ENCODE results near the gene CBLIF.
"Not testable (repeated sequence)": the region's sequence is repeated elsewhere in the genome, so short reads cannot be mapped to it uniquely, and the experiment has no call there.

The CBLIF gene

GRCh38 chr11:59849129-59849528 is 3.8 kb upstream of the CBLIF start:
- Histone ChIP-seq H3K9me3 (ENCODE audit: insufficient read depth, low read depth, low read length) (no peaks in the 10 kb centered on the region), H2AFZ (ENCODE audit: low read length) (no peak overlapping the region), H3K27me3 (ENCODE audit: insufficient read depth, low read length, poor library complexity, severe bottlenecking) (no peaks in the 10 kb centered on the region), H3K36me3 (ENCODE audit: insufficient read depth, low read length) (no peaks in the 10 kb centered on the region), H4K20me1 (ENCODE audit: insufficient read depth, low read length, poor library complexity, severe bottlenecking) (no peaks in the 10 kb centered on the region), H3K4me1 (ENCODE audit: insufficient read depth, low read length, poor library complexity, severe bottlenecking) (peaks cover 4% of the 10 kb centered on the region), H3F3A (ENCODE audit: low read depth) (no peaks in the 10 kb centered on the region), H3K4me3 (ENCODE audit: low read length, poor library complexity, severe bottlenecking) (no peak overlapping the region), H3K79me2 (ENCODE audit: insufficient read depth, low read length) (no peaks in the 10 kb centered on the region), H3K4me2 (ENCODE audit: low read depth, low read length, poor library complexity, severe bottlenecking) (no peak overlapping the region), H3K9me2 (replicated peaks; ENCODE audit: low read depth, low read length) (no peaks in the 10 kb centered on the region), H3K9ac (ENCODE audit: low read depth, low read length, poor library complexity, severe bottlenecking) (no peak overlapping the region)
- TF ChIP-seq CTCF (conservative IDR thresholded peaks at IDR 0.05; ENCODE audit: low read length) (no peak), EZH2phosphoT487 (IDR thresholded peaks at IDR 0.05; ENCODE audit: borderline replicate concordance) (no peak)

GRCh38 chr11:59848439-59848838 is 3.1 kb upstream of the CBLIF start:
- H3K9ac ChIP-seq (ENCODE audit: low read depth, low read length, poor library complexity, severe bottlenecking); H3K4me3 ChIP-seq (ENCODE audit: low read length, poor library complexity, severe bottlenecking); H3K79me2 ChIP-seq (ENCODE audit: insufficient read depth, low read length); H3K9me2 ChIP-seq (replicated peaks; ENCODE audit: low read depth, low read length); H3K4me2 ChIP-seq (ENCODE audit: low read depth, low read length, poor library complexity, severe bottlenecking); H2AFZ ChIP-seq (ENCODE audit: low read length); H3K27me3 ChIP-seq (ENCODE audit: insufficient read depth, low read length, poor library complexity, severe bottlenecking); H3F3A ChIP-seq (ENCODE audit: low read depth); H4K20me1 ChIP-seq (ENCODE audit: insufficient read depth, low read length, poor library complexity, severe bottlenecking); H3K36me3 ChIP-seq (ENCODE audit: insufficient read depth, low read length); H3K9me3 ChIP-seq (ENCODE audit: insufficient read depth, low read depth, low read length); H3K4me1 ChIP-seq (ENCODE audit: insufficient read depth, low read length, poor library complexity, severe bottlenecking): not testable (repeated sequence)

GRCh38 chr11:59847626-59848025 is 2.3 kb upstream of the CBLIF start:
- H2AFZ ChIP-seq (ENCODE audit: low read length), result no peak overlapping the region
- H3K4me3 ChIP-seq (ENCODE audit: low read length, poor library complexity, severe bottlenecking), result no peak overlapping the region
- peaks cover 4% of the 10 kb centered on the region for H3K4me1 ChIP-seq (ENCODE audit: insufficient read depth, low read length, poor library complexity, severe bottlenecking)
- H3F3A ChIP-seq (ENCODE audit: low read depth), result no peaks in the 10 kb centered on the region
- H3K9ac ChIP-seq (ENCODE audit: low read depth, low read length, poor library complexity, severe bottlenecking), result no peak overlapping the region
- H3K9me3 ChIP-seq (ENCODE audit: insufficient read depth, low read depth, low read length), result no peaks in the 10 kb centered on the region
- no peaks in the 10 kb centered on the region for H3K79me2 ChIP-seq (ENCODE audit: insufficient read depth, low read length)
- H3K9me2 ChIP-seq (replicated peaks; ENCODE audit: low read depth, low read length), result no peaks in the 10 kb centered on the region
- H3K27me3 ChIP-seq (ENCODE audit: insufficient read depth, low read length, poor library complexity, severe bottlenecking), result no peaks in the 10 kb centered on the region
- no peaks in the 10 kb centered on the region for H3K36me3 ChIP-seq (ENCODE audit: insufficient read depth, low read length)
- no peak for TF ChIP-seq EZH2phosphoT487 (IDR thresholded peaks at IDR 0.05; ENCODE audit: borderline replicate concordance)
- no peak for TF ChIP-seq CTCF (conservative IDR thresholded peaks at IDR 0.05; ENCODE audit: low read length)
- H3K4me2 ChIP-seq (ENCODE audit: low read depth, low read length, poor library complexity, severe bottlenecking), result no peak overlapping the region
- H4K20me1 ChIP-seq (ENCODE audit: insufficient read depth, low read length, poor library complexity, severe bottlenecking), result no peaks in the 10 kb centered on the region

DNA sequence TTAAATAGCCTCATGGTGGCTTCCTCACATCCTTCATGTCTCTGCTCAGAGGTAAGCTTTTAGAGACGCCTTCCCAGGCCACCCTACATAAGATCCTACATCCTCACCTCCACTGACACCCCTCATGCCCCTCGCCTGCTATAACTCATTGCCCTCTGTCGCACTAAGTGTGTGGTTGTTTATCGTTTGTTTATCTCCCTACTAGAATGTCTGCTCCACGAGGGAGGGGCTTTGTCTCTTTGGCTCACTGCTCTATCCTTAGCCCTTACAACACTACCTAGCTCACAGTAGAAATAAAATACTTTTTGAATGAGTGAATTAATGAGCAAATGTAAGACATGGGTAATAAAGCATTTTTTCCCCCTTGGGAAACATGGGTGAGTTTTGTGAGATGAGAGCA is 1.3 kb upstream of the CBLIF start:
- Histone ChIP-seq H3K4me3 (ENCODE audit: low read length, poor library complexity, severe bottlenecking) (no peak overlapping the region), H3K4me1 (ENCODE audit: insufficient read depth, low read length, poor library complexity, severe bottlenecking) (no peaks in the 10 kb centered on the region), H4K20me1 (ENCODE audit: insufficient read depth, low read length, poor library complexity, severe bottlenecking) (no peaks in the 10 kb centered on the region), H3K9me2 (replicated peaks; ENCODE audit: low read depth, low read length) (no peaks in the 10 kb centered on the region), H3K4me2 (ENCODE audit: low read depth, low read length, poor library complexity, severe bottlenecking) (no peak overlapping the region), H3F3A (ENCODE audit: low read depth) (no peaks in the 10 kb centered on the region), H3K9me3 (ENCODE audit: insufficient read depth, low read depth, low read length) (no peaks in the 10 kb centered on the region), H3K79me2 (ENCODE audit: insufficient read depth, low read length) (no peaks in the 10 kb centered on the region), H3K9ac (ENCODE audit: low read depth, low read length, poor library complexity, severe bottlenecking) (no peak overlapping the region), H3K36me3 (ENCODE audit: insufficient read depth, low read length) (no peaks in the 10 kb centered on the region), H2AFZ (ENCODE audit: low read length) (no peak overlapping the region), H3K27me3 (ENCODE audit: insufficient read depth, low read length, poor library complexity, severe bottlenecking) (no peaks in the 10 kb centered on the region)
- no peak for TF ChIP-seq EZH2phosphoT487 (IDR thresholded peaks at IDR 0.05; ENCODE audit: borderline replicate concordance)
- TF ChIP-seq CTCF (conservative IDR thresholded peaks at IDR 0.05; ENCODE audit: low read length), result no peak
